ENCODE data around the gene TMPRSS4.

Gene TMPRSS4

DNA sequence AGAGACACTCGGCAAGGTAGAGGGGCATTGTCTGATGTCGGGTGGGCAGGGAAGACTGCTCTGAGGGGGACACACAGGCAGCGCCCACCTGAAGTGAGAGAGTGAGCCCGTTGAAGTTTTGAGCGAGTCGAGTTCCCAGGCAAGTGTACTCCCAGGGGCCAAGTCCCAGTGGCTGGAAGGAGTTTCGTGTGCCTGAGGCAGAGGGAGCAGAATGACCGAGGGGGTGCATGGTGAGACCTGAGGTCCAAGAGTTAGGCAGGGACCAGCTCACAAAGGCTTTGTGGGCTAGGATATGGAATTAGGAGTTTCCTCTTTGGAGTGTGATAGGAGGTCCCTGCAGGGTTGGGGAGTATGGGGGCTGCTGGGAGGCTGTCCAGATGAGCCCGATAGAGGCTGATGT, 93.4 kb downstream of the TMPRSS4 start:
- Histone ChIP-seq H3K4me2 (ENCODE audit: low read depth, low read length) (no peak overlapping the region), H3K79me2 (ENCODE audit: low read length) (no peaks in the 10 kb centered on the region), H3K4me3 (ENCODE audit: low read length) (no peak overlapping the region), H3K36me3 (replicated peaks; ENCODE audit: insufficient read depth, low read length) (no peaks in the 10 kb centered on the region), H3K9ac (ENCODE audit: low read length) (no peak overlapping the region), H4K20me1 (ENCODE audit: insufficient read depth, low read length) (no peaks in the 10 kb centered on the region), H3F3A (ENCODE audit: insufficient read depth, low read length) (no peaks in the 10 kb centered on the region), H3K27ac (ENCODE audit: low read length) (no peak overlapping the region), H3K9me2 (replicated peaks; ENCODE audit: insufficient read depth, low read length) (no peaks in the 10 kb centered on the region), H3K27me3 (replicated peaks; ENCODE audit: insufficient read depth, low read length) (peaks cover 88% of the 10 kb centered on the region), H2AFZ (ENCODE audit: low read length) (no peak overlapping the region), H3K9me3 (replicated peaks; ENCODE audit: insufficient read depth, low read length) (no peaks in the 10 kb centered on the region), H3K4me1 (ENCODE audit: low read length) (no peaks in the 10 kb centered on the region)
- no peak for TF ChIP-seq EZH2 (optimal IDR thresholded peaks at IDR 0.05; ENCODE audit: low read depth, low read length)
- TF ChIP-seq, protein P1, sequence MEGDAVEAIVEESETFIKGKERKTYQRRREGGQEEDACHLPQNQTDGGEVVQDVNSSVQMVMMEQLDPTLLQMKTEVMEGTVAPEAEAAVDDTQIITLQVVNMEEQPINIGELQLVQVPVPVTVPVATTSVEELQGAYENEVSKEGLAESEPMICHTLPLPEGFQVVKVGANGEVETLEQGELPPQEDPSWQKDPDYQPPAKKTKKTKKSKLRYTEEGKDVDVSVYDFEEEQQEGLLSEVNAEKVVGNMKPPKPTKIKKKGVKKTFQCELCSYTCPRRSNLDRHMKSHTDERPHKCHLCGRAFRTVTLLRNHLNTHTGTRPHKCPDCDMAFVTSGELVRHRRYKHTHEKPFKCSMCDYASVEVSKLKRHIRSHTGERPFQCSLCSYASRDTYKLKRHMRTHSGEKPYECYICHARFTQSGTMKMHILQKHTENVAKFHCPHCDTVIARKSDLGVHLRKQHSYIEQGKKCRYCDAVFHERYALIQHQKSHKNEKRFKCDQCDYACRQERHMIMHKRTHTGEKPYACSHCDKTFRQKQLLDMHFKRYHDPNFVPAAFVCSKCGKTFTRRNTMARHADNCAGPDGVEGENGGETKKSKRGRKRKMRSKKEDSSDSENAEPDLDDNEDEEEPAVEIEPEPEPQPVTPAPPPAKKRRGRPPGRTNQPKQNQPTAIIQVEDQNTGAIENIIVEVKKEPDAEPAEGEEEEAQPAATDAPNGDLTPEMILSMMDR (IDR thresholded peaks at IDR 0.05; ENCODE audit: low read length): no peak
- no peak for TF ChIP-seq EZH2phosphoT487 (IDR thresholded peaks at IDR 0.05; ENCODE audit: low read length)
- DNase-seq: no peak

DNA sequence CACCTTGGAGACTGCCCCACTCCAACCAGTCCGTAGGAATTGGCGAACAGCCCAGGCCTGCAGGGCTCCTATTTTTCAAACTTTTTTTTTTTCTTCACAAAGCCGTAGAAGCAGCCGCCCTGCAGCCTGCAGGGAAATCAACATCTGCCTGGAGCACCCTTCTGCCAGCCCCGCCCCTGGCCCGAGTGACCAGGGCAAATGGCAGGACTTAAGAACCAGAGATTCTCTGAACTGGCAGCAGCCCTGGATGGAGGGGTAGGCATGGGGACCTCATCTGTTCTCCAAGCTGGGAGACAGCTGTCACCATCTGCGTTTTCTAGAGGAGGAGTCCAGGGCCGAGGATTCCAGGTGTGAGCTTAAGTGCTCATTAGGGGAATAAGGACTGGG, 94.0 kb downstream of the TMPRSS4 start:
- H3K4me2 ChIP-seq (ENCODE audit: low read depth, low read length): no peak overlapping the region
- no peak for DNase-seq
- H3K36me3 ChIP-seq (replicated peaks; ENCODE audit: insufficient read depth, low read length): no peaks in the 10 kb centered on the region
- peaks cover 90% of the 10 kb centered on the region for H3K27me3 ChIP-seq (replicated peaks; ENCODE audit: insufficient read depth, low read length)
- H3K9me3 ChIP-seq (replicated peaks; ENCODE audit: insufficient read depth, low read length): no peaks in the 10 kb centered on the region
- H3F3A ChIP-seq (ENCODE audit: insufficient read depth, low read length): no peaks in the 10 kb centered on the region
- TF ChIP-seq, protein P1 (IDR thresholded peaks at IDR 0.05; ENCODE audit: low read length): no peak
- TF ChIP-seq EZH2 (optimal IDR thresholded peaks at IDR 0.05; ENCODE audit: low read depth, low read length): no peak
- TF ChIP-seq EZH2phosphoT487 (IDR thresholded peaks at IDR 0.05; ENCODE audit: low read length): no peak
- H4K20me1 ChIP-seq (ENCODE audit: insufficient read depth, low read length): no peaks in the 10 kb centered on the region
- no peak overlapping the region for H3K27ac ChIP-seq (ENCODE audit: low read length)
- no peak overlapping the region for H2AFZ ChIP-seq (ENCODE audit: low read length)
- no peak overlapping the region for H3K9ac ChIP-seq (ENCODE audit: low read length)
- no peaks in the 10 kb centered on the region for H3K79me2 ChIP-seq (ENCODE audit: low read length)
- no peaks in the 10 kb centered on the region for H3K9me2 ChIP-seq (replicated peaks; ENCODE audit: insufficient read depth, low read length)
- no peak overlapping the region for H3K4me3 ChIP-seq (ENCODE audit: low read length)
- H3K4me1 ChIP-seq (ENCODE audit: low read length): no peaks in the 10 kb centered on the region
